ENCODE data around the gene PCK1. TPM values are rescaled to one million over a fixed set of nuclear protein-coding genes. Genes with fewer than 3 reads are reported as not detected.

Gene PCK1
- total and polyA plus RNA-seq, 2 experiments from 2014 or later, result not detected

GRCh38 chr20:57552471-57552870, 8.4 kb upstream of the PCK1 start (continued):
- no peak for TF ChIP-seq ZNF462 (CRISPR knock-in tag; IDR thresholded peaks at IDR 0.05)

GRCh38 chr20:57553376-57554018, 7.4 kb upstream of the PCK1 start:
- DNase-seq (ENCODE audit: low spot score) (no peak), ATAC-seq (no peak)
- no peaks in the 10 kb centered on the region for H3K4me1 ChIP-seq (ENCODE audit: insufficient read depth)
- TF ChIP-seq ZNF462 (CRISPR knock-in tag; IDR thresholded peaks at IDR 0.05) (no peak), STAT1 (IDR thresholded peaks at IDR 0.05; ENCODE audit: unreplicated experiment) (no peak), ETS1 (IDR thresholded peaks at IDR 0.05) (no peak), CTCF (conservative IDR thresholded peaks at IDR 0.05; ENCODE audit: low read depth in 2 of 2) (no peak), NANOG (IDR thresholded peaks at IDR 0.05; ENCODE audit: borderline replicate concordance) (no peak), EZH2phosphoT487 (IDR thresholded peaks at IDR 0.05; ENCODE audit: unreplicated experiment) (no peak)

More at GRCh38 chr20:57553376-57554018, 7.4 kb upstream of the PCK1 start:
- no peaks in the 10 kb centered on the region for H4K20me1 ChIP-seq (replicated peaks; ENCODE audit: insufficient read depth)
- Mint-ChIP-seq H3K9me3 (no peaks in the 10 kb centered on the region), H3K4me1 (peaks cover 10% of the 10 kb centered on the region), H3K27ac (no peak overlapping the region), H3K36me3 (ENCODE audit: low read depth) (no peaks in the 10 kb centered on the region), H3K4me3 (no peak overlapping the region), H3K27me3 (ENCODE audit: insufficient read depth, low read depth, poor library complexity) (peaks cover under 1% of the 10 kb centered on the region)
- H3K79me2 ChIP-seq (replicated peaks; ENCODE audit: insufficient read depth), result no peaks in the 10 kb centered on the region
- no peaks in the 10 kb centered on the region for H3K9me2 ChIP-seq (ENCODE audit: insufficient read depth)
- H3F3A ChIP-seq (replicated peaks; ENCODE audit: low read depth), result no peaks in the 10 kb centered on the region
- H3K4me3 ChIP-seq, result no peak overlapping the region
- no peak overlapping the region for H2AFZ ChIP-seq
- no peaks in the 10 kb centered on the region for H3K36me3 ChIP-seq (ENCODE audit: insufficient read depth)
- no peaks in the 10 kb centered on the region for H3K27me3 ChIP-seq (ENCODE audit: insufficient read depth)
- H3K4me2 ChIP-seq, result no peak overlapping the region
- H3K27ac ChIP-seq (ENCODE audit: low read depth), result no peak overlapping the region
